ENCODE results near the gene IRX2. TPM values are rescaled to one million over a fixed set of nuclear protein-coding genes. Genes with fewer than 3 reads are reported as not detected.

The IRX2 gene
- total and polyA plus RNA-seq, 2 of the 8 experiments (the other 6 are each of a cell fraction or from before 2014, with no cell fraction given): 23.4 to 40.4 TPM

DNA sequence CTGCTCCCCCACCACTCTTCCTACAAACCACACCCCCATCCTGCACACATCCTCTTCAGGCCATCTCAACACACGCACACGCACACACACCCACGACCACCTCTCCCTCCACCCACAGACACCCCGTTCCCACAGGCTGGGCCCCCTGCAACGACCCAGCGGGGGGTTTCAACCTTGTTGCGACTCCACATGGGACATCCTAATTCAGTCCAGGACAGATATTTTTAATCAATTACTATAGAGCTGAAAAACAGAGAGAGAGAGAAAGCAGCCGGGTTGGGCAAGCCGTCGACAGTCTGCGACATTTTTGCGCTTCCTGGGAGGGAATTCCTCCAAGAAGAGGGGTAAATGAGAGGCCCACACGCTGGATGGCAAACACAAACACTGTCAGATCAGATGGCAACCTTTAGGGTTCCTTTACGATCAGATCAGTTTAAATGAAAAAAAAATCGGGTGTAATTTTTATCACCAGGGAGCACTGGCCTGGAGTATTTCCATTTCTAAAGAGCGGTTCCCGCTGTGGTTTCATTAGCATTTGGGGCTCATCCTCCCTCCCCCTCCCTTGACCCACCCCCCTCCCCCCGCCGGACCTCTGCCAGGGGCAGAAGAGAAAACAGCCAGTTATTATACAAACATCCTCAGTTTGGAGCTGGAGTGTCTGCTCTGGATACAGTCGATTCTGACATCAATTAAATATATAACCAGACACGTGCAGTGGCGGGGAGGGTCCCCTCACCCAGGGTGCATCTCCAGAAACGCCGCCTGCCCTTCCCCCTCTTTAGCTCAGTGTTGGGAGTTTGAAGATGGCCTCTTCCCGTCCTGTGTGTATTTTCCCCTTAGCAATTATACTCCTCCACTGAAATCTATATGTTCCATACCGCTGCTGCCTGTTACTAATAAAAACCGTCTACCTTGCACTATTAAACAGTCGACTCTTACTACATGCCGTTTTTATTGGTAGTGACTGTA lies 2.3 kb upstream of the IRX2 start:
- H2BK20ac ChIP-seq (ENCODE audit: low read length): 0 out of 2 replicates have a peak overlapping the region, but pooled peaks have one; percentile 23
- DNase-seq (ENCODE audit: low read depth in 1 of 2, low spot score in 2 of 2) (peak in 1 of 2 experiments; percentile 68), FAIRE-seq (no peak)
- no peak overlapping the region for H2BK120ac ChIP-seq (replicated peaks; ENCODE audit: low read depth, low read length)
- peaks cover 41% of the 10 kb centered on the region; the same call in 1 of the 2 replicates for H3K23me2 ChIP-seq (ENCODE audit: low read depth, low read length)
- no peak overlapping the region for H2BK15ac ChIP-seq (ENCODE audit: low read length)
- H3K9ac ChIP-seq (replicated peaks in 1 of 4; ENCODE audit: extremely low read depth in 1 of 4, low read depth in 3 of 4, low read length in 3 of 4): peak overlapping the region in 1 of 4 experiments; percentile 7; a peak in 1 of 7 replicates
- no peak overlapping the region for H2AK5ac ChIP-seq (ENCODE audit: low read depth, low read length)
- TF ChIP-seq, protein P1, sequence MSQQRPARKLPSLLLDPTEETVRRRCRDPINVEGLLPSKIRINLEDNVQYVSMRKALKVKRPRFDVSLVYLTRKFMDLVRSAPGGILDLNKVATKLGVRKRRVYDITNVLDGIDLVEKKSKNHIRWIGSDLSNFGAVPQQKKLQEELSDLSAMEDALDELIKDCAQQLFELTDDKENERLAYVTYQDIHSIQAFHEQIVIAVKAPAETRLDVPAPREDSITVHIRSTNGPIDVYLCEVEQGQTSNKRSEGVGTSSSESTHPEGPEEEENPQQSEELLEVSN (IDR thresholded peaks at IDR 0.05): no peak; the same call in 1 of the 2 replicates
- TF ChIP-seq CREB1 (IDR thresholded peaks at IDR 0.05) (0 out of 2 replicates have a peak, but pooled peaks have one; percentile 22), RNF2 (IDR thresholded peaks at IDR 0.05; ENCODE audit: borderline replicate concordance, low read depth, low read length, missing control alignments, poor library complexity, severe bottlenecking) (peak; percentile 40), POLR2AphosphoS5 (IDR thresholded peaks at IDR 0.05; ENCODE audit: low read depth, low read length) (peak; percentile 20; the same call in 1 of the 2 replicates), YY1 (IDR thresholded peaks at IDR 0.05; ENCODE audit: low read depth, low read length) (no peak)
- no peak overlapping the region for H2AFZ ChIP-seq (ENCODE audit: low read length)
- no peak overlapping the region for H3K14ac ChIP-seq (ENCODE audit: insufficient read length)
- H3K23ac ChIP-seq (ENCODE audit: insufficient read length): no peak overlapping the region
- peak overlapping the region; percentile 66 for H3K4ac ChIP-seq (replicated peaks; ENCODE audit: insufficient read length, low read depth, low read length)
- no peak overlapping the region for H3K27ac ChIP-seq (ENCODE audit: low read depth, low read length)
- peaks cover 0 to 30% of the 10 kb centered on the region in 2 experiments; a peak in 2 of 4 replicates for H3K79me2 ChIP-seq (ENCODE audit: control insufficient read depth in 1 of 2, insufficient read depth in 2 of 2, low read length in 2 of 2)
- peak overlapping the region; percentile 89 for H4K91ac ChIP-seq (replicated peaks; ENCODE audit: insufficient read length, low read length)
- peak overlapping the region; percentile 93 to 96 for H3K4me2 ChIP-seq (ENCODE audit: insufficient read depth in 1 of 2, low read depth in 2 of 2, low read length in 2 of 2)
- H4K5ac ChIP-seq (ENCODE audit: insufficient read length, low read depth, low read length): peak overlapping the region; percentile 72
- ChIA-PET CTCF (ENCODE audit: partially characterized antibody) (interaction anchor here (0.6 to 2.1 kb wide), 8 partner anchors 10 to 448 kb away, joined by 3 to 9 read pairs (median 3); no protein-coding TSS in a partner anchor), POLR2A (ENCODE audit: partially characterized antibody) (interaction anchor here (0.6 to 5.9 kb wide), 6 partner anchors 10 to 70 kb away, joined by 3 to 64 read pairs (median 3); no protein-coding TSS in a partner anchor)
- H4K8ac ChIP-seq (ENCODE audit: extremely low read depth, insufficient read depth, low read length): 0 out of 2 replicates have a peak overlapping the region, but pooled peaks have one; percentile 8
- H3K56ac ChIP-seq (replicated peaks; ENCODE audit: insufficient read length, low read depth, low read length): no peak overlapping the region
- H2BK5ac ChIP-seq (ENCODE audit: low read depth, low read length): no peak overlapping the region; the same call in 1 of the 2 replicates
- peaks cover 0 to 11% (median 5%) of the 10 kb centered on the region in 4 experiments; a peak in 5 of 8 replicates for H3K36me3 ChIP-seq (ENCODE audit: control insufficient read depth in 2 of 4, insufficient read depth in 4 of 4, low read length in 3 of 4)
- peak overlapping the region; percentile 88; the same call in 1 of the 2 replicates for H2BK12ac ChIP-seq (ENCODE audit: low read depth, low read length)
- peak overlapping the region; percentile 42 to 98 (median 76) for H3K4me3 ChIP-seq (ENCODE audit: extremely low read depth in 1 of 4, insufficient read depth in 2 of 4, low read depth in 3 of 4, low read length in 4 of 4)
- H3K18ac ChIP-seq (ENCODE audit: extremely low read depth, low read length): peak overlapping the region; percentile 55; the same call in 1 of the 2 replicates
- H4K20me1 ChIP-seq (replicated peaks in 1 of 2; ENCODE audit: control insufficient read depth in 1 of 2, insufficient read depth in 2 of 2, low read length in 2 of 2): peaks cover 12 to 13% of the 10 kb centered on the region in 2 experiments
- peaks cover 0 to 2% of the 10 kb centered on the region in 2 experiments; a peak in 1 of 4 replicates for H3K9me3 ChIP-seq (ENCODE audit: insufficient read depth in 2 of 2, low read depth in 1 of 2, low read length in 1 of 2)
- H3K27me3 ChIP-seq (replicated peaks in 1 of 4; ENCODE audit: control insufficient read depth in 3 of 4, extremely low read depth in 1 of 4, insufficient read depth in 3 of 4, low read length in 3 of 4): peaks cover 10 to 56% (median 36%) of the 10 kb centered on the region in 4 experiments
- H3K4me1 ChIP-seq (replicated peaks in 1 of 4; ENCODE audit: control insufficient read depth in 3 of 4, insufficient read depth in 4 of 4, low read length in 3 of 4): peaks cover 0 to 28% (median 14%) of the 10 kb centered on the region in 4 experiments; a peak in 6 of 7 replicates
- no peaks in the 10 kb centered on the region for H3K79me1 ChIP-seq (ENCODE audit: low read depth, low read length)
- WGBS, 2 experiments (ENCODE audit: extremely low coverage in 1 of 2, insufficient coverage in 1 of 2, insufficient read length in 1 of 2, insufficient replicate concordance in 2 of 2, low coverage in 1 of 2, low lambda C conversion rate in 2 of 2, missing lambda C conversion rate in 1 of 2): 1% methylated on average over 25 of the region's 29 CpGs; no CpG with 5 or more reads in 1 of the 2 experiments
